Neuronal stem cell (in vitro differentiated cells): ENCODE data around the gene ELAVL1.
"Not testable (repeated sequence)": the region's sequence is repeated elsewhere in the genome, so short reads cannot be mapped to it uniquely, and the experiment has no call there.

Experiments
- DNase-seq: peaks from one replicate; pipeline ENCODE4 v3.0.0-alpha.2; 2013; ENCODE audit warnings: low spot score
- H2AFZ ChIP-seq: one replicate; pipeline ENCODE4 v1.6.1; 2013; ENCODE audit warnings: mild to moderate bottlenecking, low read length, inconsistent platforms
- H2AK5ac ChIP-seq: 2 replicates; pipeline ENCODE4 v1.6.1; 2013; ENCODE audit warnings: low read depth, mild to moderate bottlenecking, inconsistent platforms, low read length, moderate library complexity, mixed read lengths
- H2BK120ac ChIP-seq: 2 replicates; pipeline ENCODE4 v1.6.1; 2013; ENCODE audit warnings: low read depth, mild to moderate bottlenecking, inconsistent platforms, low read length, moderate library complexity, mixed read lengths
- H2BK12ac ChIP-seq: one replicate; pipeline ENCODE4 v1.6.1; 2013; ENCODE audit warnings: low read length, inconsistent platforms
- H2BK15ac ChIP-seq: 2 replicates; pipeline ENCODE4 v1.6.1; 2013; ENCODE audit warnings: mild to moderate bottlenecking, low read length, inconsistent platforms, mixed read lengths
- H2BK5ac ChIP-seq: one replicate; pipeline ENCODE4 v1.6.1; 2013; ENCODE audit warnings: inconsistent platforms, mild to moderate bottlenecking, low read length, moderate library complexity
- H3K14ac ChIP-seq: one replicate; pipeline ENCODE4 v1.6.1; 2013; ENCODE audit warnings: low read length, inconsistent platforms
- H3K18ac ChIP-seq: 2 replicates; pipeline ENCODE4 v1.6.1; 2013; ENCODE audit warnings: low read length, inconsistent platforms
- H3K23ac ChIP-seq: 2 replicates; pipeline ENCODE4 v1.6.1; 2013; ENCODE audit warnings: low read depth, mild to moderate bottlenecking, mixed read lengths, low read length, inconsistent platforms; ENCODE audit not compliant: poor library complexity
- H3K27ac ChIP-seq: replicated peaks from 3 replicates; pipeline ENCODE4 v1.5.1; 2013; ENCODE audit warnings: low read length, inconsistent platforms
- H3K27me3 ChIP-seq, 3 experiments: 2 replicates each; pipeline ENCODE4 v1.6.1; 2013; ENCODE audit warnings: low read length in 3 of 3, mild to moderate bottlenecking in 2 of 3, inconsistent platforms in 1 of 3, low read depth in 1 of 3, mixed read lengths in 1 of 3, moderate library complexity in 1 of 3; ENCODE audit not compliant: control insufficient read depth in 3 of 3, insufficient read depth in 3 of 3
- H3K36me3 ChIP-seq, 2 donors: replicated peaks in 1 of 2; 2 replicates each; pipeline ENCODE4 v1.6.1; 2013; ENCODE audit warnings: low read length in 2 of 2; ENCODE audit not compliant: control insufficient read depth in 2 of 2, insufficient read depth in 2 of 2
- H3K4ac ChIP-seq: 2 replicates; pipeline ENCODE4 v1.6.1; 2013; ENCODE audit warnings: inconsistent platforms, mild to moderate bottlenecking, low read length, moderate library complexity
- H3K4me1 ChIP-seq, 2 donors: 1 replicate in 1 of 2; 2 replicates in 1 of 2; pipeline ENCODE4 v1.6.1; 2013; ENCODE audit warnings: low read length in 2 of 2, low read depth in 1 of 2; ENCODE audit not compliant: control insufficient read depth in 2 of 2, insufficient read depth in 1 of 2
- H3K4me2 ChIP-seq: one replicate; pipeline ENCODE4 v1.6.1; 2013; ENCODE audit warnings: mild to moderate bottlenecking, low read length, inconsistent platforms; ENCODE audit not compliant: insufficient read depth, poor library complexity, severe bottlenecking
- H3K4me3 ChIP-seq, 2 donors: 2 replicates each; pipeline ENCODE4 v1.5.1; 2013; ENCODE audit warnings: low read length in 2 of 2, mild to moderate bottlenecking in 2 of 2, inconsistent platforms in 1 of 2, moderate library complexity in 1 of 2
- H3K79me1 ChIP-seq: one replicate; pipeline ENCODE4 v1.6.1; 2013; ENCODE audit warnings: low read depth, mild to moderate bottlenecking, inconsistent platforms, low read length, moderate library complexity
- H3K9ac ChIP-seq: one replicate; pipeline ENCODE4 v1.6.1; 2013; ENCODE audit warnings: mild to moderate bottlenecking, low read depth, low read length, inconsistent platforms; ENCODE audit not compliant: poor library complexity
- H3K9me3 ChIP-seq, 2 donors: replicated peaks in 1 of 2; 2 replicates each; pipeline versions ENCODE3 to v1.6.1; 2013; ENCODE audit warnings: low read length in 2 of 2, mild to moderate bottlenecking in 2 of 2, inconsistent platforms in 1 of 2, low read depth in 1 of 2, mixed read lengths in 1 of 2, moderate library complexity in 1 of 2; ENCODE audit not compliant: control insufficient read depth in 2 of 2, insufficient read depth in 1 of 2
- H4K8ac ChIP-seq: one replicate; pipeline ENCODE4 v1.6.1; 2013; ENCODE audit warnings: low read depth, mild to moderate bottlenecking, inconsistent platforms, low read length, moderate library complexity
- H4K91ac ChIP-seq: one replicate; pipeline ENCODE4 v1.6.1; 2013; ENCODE audit warnings: low read length, low read depth, mild to moderate bottlenecking, inconsistent platforms; ENCODE audit not compliant: poor library complexity
- WGBS, 2 donors: extraction: QIAGEN DNeasy Blood & Tissue Kit; methylation state at CpG; one replicate each; pipeline ENCODE4 v1.1.7; 2013; ENCODE audit warnings: missing lambda C conversion rate in 2 of 2, mixed read lengths in 1 of 2; ENCODE audit not compliant: insufficient read length in 2 of 2, insufficient replicate concordance in 1 of 2; ENCODE audit errors: extremely low coverage in 2 of 2; 5-methylcytosine and 5-hydroxymethylcytosine counted together

ELAVL1 gene

DNA sequence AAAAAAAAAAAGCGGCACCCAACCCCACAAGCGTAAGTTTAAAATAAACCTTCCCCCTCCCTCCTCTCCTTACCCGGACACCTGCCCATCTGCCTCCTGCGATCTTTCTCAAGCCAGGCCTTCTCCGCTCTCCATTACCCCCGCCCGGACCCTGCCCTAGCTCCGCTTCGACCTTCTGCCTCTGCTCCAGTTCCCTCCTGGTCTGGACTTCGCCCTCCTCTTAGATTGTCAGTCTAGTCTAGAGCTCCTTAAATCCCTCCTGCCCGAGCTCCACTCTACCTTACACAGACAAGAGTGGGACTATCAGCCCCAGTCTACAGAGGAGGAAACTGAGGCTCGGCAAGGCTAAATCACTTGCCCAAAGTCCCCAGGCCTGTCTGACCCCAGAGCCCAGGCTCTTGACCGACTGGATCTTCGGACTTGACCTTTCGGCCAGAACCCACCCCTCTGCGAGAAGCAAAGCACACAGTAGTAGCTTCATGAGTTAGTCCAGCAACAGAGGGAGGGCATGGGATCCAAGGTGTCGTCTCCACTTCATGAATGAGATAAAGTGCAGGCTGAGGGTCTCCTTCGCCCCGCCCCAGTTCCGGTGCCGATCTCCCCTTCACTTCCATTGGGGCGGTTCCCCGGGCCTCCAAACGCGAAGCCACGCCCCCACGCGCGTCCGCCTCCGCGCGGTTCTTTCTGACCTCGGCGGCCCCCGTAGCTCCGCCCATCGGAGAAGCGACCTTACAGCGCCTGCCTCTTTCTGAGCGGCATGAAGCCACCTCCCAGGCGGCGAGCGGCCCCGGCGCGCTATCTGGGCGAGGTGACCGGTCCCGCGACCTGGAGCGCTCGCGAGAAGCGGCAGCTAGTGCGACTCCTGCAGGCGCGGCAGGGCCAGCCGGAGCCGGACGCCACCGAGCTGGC is 85.6 kb downstream of the ELAVL1 start, which contains the start of gene SNAPC2:
Gene SNAPC2, plus strand, starts transcription at position 729 of the 909 bp plus-strand sequence. Its CDS starts 29 bp downstream, at position 758.
- Histone ChIP-seq H4K8ac (no peak within 1 kb of the TSS), H3K27ac (peak within 1 kb of the TSS; percentile 96), H3K27me3 (peaks cover 22 to 39% (median 22%) of the 10 kb centered on the region in 3 experiments), H3K4me1 (peaks cover 22 to 28% of the 10 kb centered on the region in 2 donors), H3K14ac (peak within 1 kb of the TSS; percentile 15), H2AFZ (peak within 1 kb of the TSS; percentile 95), H4K91ac (no peak within 1 kb of the TSS), H2AK5ac (peak within 1 kb of the TSS; percentile 93), H2BK12ac (peak within 1 kb of the TSS; percentile 58), H2BK15ac (peak within 1 kb of the TSS; percentile 95), H3K9ac (peak within 1 kb of the TSS; percentile 92), H2BK5ac (peak within 1 kb of the TSS; percentile 87), H3K4ac (no peak within 1 kb of the TSS), H3K18ac (peak within 1 kb of the TSS; percentile 96), H3K4me2 (peak within 1 kb of the TSS; percentile 75), H3K23ac (peak within 1 kb of the TSS; percentile 80), H3K36me3 (peaks cover 23 to 29% of the 10 kb centered on the region in 2 donors), H3K79me1 (peaks cover 22% of the 10 kb centered on the region), H3K9me3 (no peaks in the 10 kb centered on the region), H3K4me3 (peak within 1 kb of the TSS; percentile 64 to 98), H2BK120ac (no peak within 1 kb of the TSS)
- no CpG with 5 or more reads among the region's 62 CpGs for WGBS, 2 donors
- peak; percentile 96 for DNase-seq

DNA sequence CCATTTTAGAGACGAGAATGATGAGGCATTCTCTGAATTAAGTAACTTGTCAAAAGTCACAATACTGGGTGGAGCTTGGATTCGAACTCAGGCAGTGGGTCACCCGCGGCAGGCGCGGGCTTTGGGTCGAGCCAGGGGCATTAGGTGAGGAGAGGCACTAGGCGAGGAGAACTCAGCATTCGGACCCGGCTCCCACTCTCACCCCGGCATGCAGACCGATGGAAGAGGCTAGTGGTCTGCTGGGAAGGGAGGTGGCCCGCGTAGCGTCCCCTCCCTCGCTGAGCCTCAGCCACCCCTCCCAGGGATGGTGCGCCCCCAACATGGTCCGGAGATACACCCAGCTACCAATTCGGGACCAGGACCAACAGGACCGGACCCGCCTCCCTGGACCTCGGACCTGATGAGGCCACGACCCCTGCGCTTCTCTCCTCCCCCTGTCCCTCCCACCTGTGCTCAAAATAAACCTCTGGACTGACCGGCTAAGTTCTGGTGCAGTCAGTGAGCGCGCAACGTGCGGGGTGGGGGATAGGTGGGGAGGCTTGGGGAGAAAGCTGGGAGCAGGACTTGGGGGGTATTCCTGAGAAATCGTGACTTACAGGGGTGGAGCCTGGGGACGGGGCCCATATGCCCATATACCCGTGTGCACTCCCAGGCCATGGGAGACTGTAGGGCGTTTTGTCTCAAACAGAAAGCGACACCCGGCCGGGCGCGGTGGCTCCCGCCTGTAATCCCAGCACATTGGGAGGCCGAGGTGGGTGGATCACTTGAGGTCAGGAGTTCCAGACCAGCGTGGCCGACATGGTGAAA is 86.6 kb downstream of the ELAVL1 start:
- Histone ChIP-seq H2BK12ac (no peak overlapping the region), H3K79me1 (peaks cover 13% of the 10 kb centered on the region), H4K8ac (no peak overlapping the region), H3K23ac (peak overlapping the region; percentile 55), H3K36me3 (peaks cover 20 to 23% of the 10 kb centered on the region in 2 donors), H3K4me3 (peak overlapping the region in 1 of 2 donors; percentile 43), H2AFZ (no peak overlapping the region), H3K4ac (no peak overlapping the region), H2BK120ac (no peak overlapping the region), H3K4me1 (peaks cover 19 to 25% of the 10 kb centered on the region in 2 donors), H3K18ac (no peak overlapping the region), H2BK15ac (no peak overlapping the region), H2AK5ac (peak overlapping the region; percentile 97), H3K27me3 (peaks cover 22 to 42% (median 22%) of the 10 kb centered on the region in 3 experiments), H4K91ac (no peak overlapping the region), H3K27ac (no peak overlapping the region), H3K9ac (peak overlapping the region; percentile 30), H2BK5ac (no peak overlapping the region), H3K9me3 (no peaks in the 10 kb centered on the region), H3K4me2 (no peak overlapping the region), H3K14ac (no peak overlapping the region)
- WGBS, 2 donors = no CpG with 5 or more reads among the region's 42 CpGs
- no peak for DNase-seq

DNA sequence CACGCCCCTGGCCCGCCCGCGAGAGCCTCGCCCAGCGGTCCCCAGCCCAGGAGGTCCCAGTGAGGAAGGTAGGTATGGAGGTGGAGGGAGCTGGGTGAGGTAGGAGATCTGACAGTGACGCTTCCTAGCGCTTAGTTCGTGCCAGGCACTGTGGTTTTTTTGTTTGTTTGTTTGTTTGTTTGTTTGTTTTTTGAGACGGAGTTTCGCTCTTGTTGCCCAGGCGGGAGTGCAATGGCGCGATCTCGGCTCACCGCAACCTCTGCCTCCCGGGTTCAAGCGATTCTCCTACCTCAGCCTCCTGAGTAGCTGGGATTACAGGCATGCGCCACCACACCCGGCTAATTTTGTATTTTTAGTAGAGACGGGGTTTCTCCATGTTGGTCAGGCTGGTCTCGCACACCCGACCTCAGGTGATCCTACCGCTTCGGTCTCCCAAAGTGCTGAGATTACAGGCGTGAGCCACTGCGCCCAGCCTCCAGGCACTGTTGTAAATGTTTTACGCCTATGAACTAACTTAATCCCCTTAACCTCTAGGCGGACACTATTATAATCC is 87.3 kb downstream of the ELAVL1 start:
- H3K4ac ChIP-seq = peak overlapping the region; percentile 76
- H3K27me3 ChIP-seq = peaks cover 22 to 42% (median 22%) of the 10 kb centered on the region in 3 experiments
- not testable (repeated sequence) for H4K91ac ChIP-seq, H2BK120ac ChIP-seq, H3K27ac ChIP-seq, H2AK5ac ChIP-seq, H3K79me1 ChIP-seq, DNase-seq, H3K9me3 ChIP-seq, H3K14ac ChIP-seq, H4K8ac ChIP-seq, H2BK12ac ChIP-seq, H3K23ac ChIP-seq
- peak overlapping the region; percentile 48 for H2BK5ac ChIP-seq
- H3K4me1 ChIP-seq = peaks cover 18 to 25% of the 10 kb centered on the region in 2 donors
- no CpG with 5 or more reads among the region's 29 CpGs for WGBS, 2 donors
- H2AFZ ChIP-seq = peak overlapping the region; percentile 91
- peak overlapping the region; percentile 33 for H2BK15ac ChIP-seq
- peak overlapping the region; percentile 46 to 74 for H3K4me3 ChIP-seq
- peak overlapping the region; percentile 95 for H3K9ac ChIP-seq
- peak overlapping the region; percentile 98 for H3K4me2 ChIP-seq
- H3K18ac ChIP-seq = peak overlapping the region; percentile 95
- H3K36me3 ChIP-seq = peaks cover 14 to 17% of the 10 kb centered on the region in 2 donors
